Measurements from ENCODE around the gene MAML3. TPM values are rescaled to one million over a fixed set of nuclear protein-coding genes. Genes with fewer than 3 reads are reported as not detected.

The MAML3 gene
- total RNA-seq, 1 donor from 2014 or later: 8.1 TPM

DNA sequence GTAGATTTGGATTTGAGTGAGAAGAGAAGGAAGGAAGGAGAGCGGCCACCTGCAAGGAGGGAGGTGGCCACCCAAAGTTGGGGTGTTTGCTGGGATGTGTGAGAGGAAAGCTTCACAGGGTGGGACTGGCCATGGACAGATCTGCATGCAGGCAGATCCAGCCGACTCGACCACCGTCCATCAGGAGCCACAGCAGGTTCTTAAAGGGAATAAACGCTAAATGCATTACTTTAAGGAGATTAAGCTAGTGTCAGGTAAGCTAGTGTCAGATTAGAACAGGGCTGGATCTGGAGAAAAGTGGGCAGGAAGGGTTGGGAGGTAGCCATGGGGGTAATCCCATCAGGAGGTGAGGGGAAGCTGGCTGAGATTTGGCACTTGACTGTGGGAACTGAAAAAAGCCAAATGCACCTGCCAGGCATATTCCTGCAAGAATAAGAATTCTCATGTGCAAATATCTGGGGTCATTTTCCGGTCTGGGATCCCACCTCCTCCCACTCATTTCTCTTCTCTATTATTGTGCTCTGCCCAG is 408.8 kb downstream of the MAML3 start:
- DNase-seq (ENCODE audit: low read depth) (no peak), FAIRE-seq (no peak)
- Mint-ChIP-seq H3K36me3 (ENCODE audit: low read depth, unreplicated experiment) (no peaks in the 10 kb centered on the region), H3K9me3 (ENCODE audit: unreplicated experiment) (no peaks in the 10 kb centered on the region), H3K27me3 (ENCODE audit: low read depth, unreplicated experiment) (no peaks in the 10 kb centered on the region), H3K27ac (ENCODE audit: unreplicated experiment) (no peak overlapping the region), H3K4me1 (ENCODE audit: low read depth, unreplicated experiment) (peaks cover 13% of the 10 kb centered on the region), H3K4me3 (ENCODE audit: unreplicated experiment) (no peak overlapping the region)
- H3K79me2 ChIP-seq (ENCODE audit: insufficient read depth, low read length): no peaks in the 10 kb centered on the region
- H2AFZ ChIP-seq (ENCODE audit: low read depth, low read length): no peak overlapping the region
- no peak overlapping the region for H3K27ac ChIP-seq (ENCODE audit: low read depth, low read length)
- TF ChIP-seq CTCF (IDR thresholded peaks at IDR 0.05; ENCODE audit: insufficient read depth, low read depth, low read length) (no peak), EZH2 (IDR thresholded peaks at IDR 0.05; ENCODE audit: insufficient read depth, low read length) (no peak)
- H3K4me1 ChIP-seq (ENCODE audit: insufficient read depth, low read length): peaks cover 9% of the 10 kb centered on the region
- H3K4me2 ChIP-seq (ENCODE audit: low read length): no peak overlapping the region
- no peaks in the 10 kb centered on the region for H3K36me3 ChIP-seq (ENCODE audit: insufficient read depth, low read length)
- no peak overlapping the region for H3K9ac ChIP-seq (ENCODE audit: low read length)
- no peak overlapping the region for H3K4me3 ChIP-seq (ENCODE audit: insufficient read depth, low read depth, low read length)
- H3K9me3 ChIP-seq (ENCODE audit: insufficient read depth, low read depth, low read length): no peaks in the 10 kb centered on the region
- H4K20me1 ChIP-seq (ENCODE audit: insufficient read depth, low read length): no peaks in the 10 kb centered on the region
- H3K27me3 ChIP-seq (ENCODE audit: insufficient read depth, low read length): no peaks in the 10 kb centered on the region

GRCh38 chr4:139744232-139744631 is 409.8 kb downstream of the MAML3 start:
- no peak overlapping the region for H3K4me3 ChIP-seq (ENCODE audit: insufficient read depth, low read depth, low read length)
- no peak for DNase-seq (ENCODE audit: low read depth)
- H3K9ac ChIP-seq (ENCODE audit: low read length): no peak overlapping the region
- H3K27me3 Mint-ChIP-seq (ENCODE audit: low read depth, unreplicated experiment): no peaks in the 10 kb centered on the region
- no peak overlapping the region for H2AFZ ChIP-seq (ENCODE audit: low read depth, low read length)
- H3K27me3 ChIP-seq (ENCODE audit: insufficient read depth, low read length): no peaks in the 10 kb centered on the region
- no peaks in the 10 kb centered on the region for H3K79me2 ChIP-seq (ENCODE audit: insufficient read depth, low read length)
- no peaks in the 10 kb centered on the region for H3K9me3 Mint-ChIP-seq (ENCODE audit: unreplicated experiment)
- no peak overlapping the region for H3K27ac ChIP-seq (ENCODE audit: low read depth, low read length)
- no peak overlapping the region for H3K27ac Mint-ChIP-seq (ENCODE audit: unreplicated experiment)
- no peak for TF ChIP-seq EZH2 (IDR thresholded peaks at IDR 0.05; ENCODE audit: insufficient read depth, low read length)
- no peak for TF ChIP-seq CTCF (IDR thresholded peaks at IDR 0.05; ENCODE audit: insufficient read depth, low read depth, low read length)
- H3K4me2 ChIP-seq (ENCODE audit: low read length): no peak overlapping the region
- no peak for FAIRE-seq
- H3K36me3 ChIP-seq (ENCODE audit: insufficient read depth, low read length): no peaks in the 10 kb centered on the region
- peaks cover 12% of the 10 kb centered on the region for H3K4me1 ChIP-seq (ENCODE audit: insufficient read depth, low read length)
- H3K9me3 ChIP-seq (ENCODE audit: insufficient read depth, low read depth, low read length): no peaks in the 10 kb centered on the region
- no peaks in the 10 kb centered on the region for H3K36me3 Mint-ChIP-seq (ENCODE audit: low read depth, unreplicated experiment)
- H3K4me3 Mint-ChIP-seq (ENCODE audit: unreplicated experiment): no peak overlapping the region
- no peaks in the 10 kb centered on the region for H4K20me1 ChIP-seq (ENCODE audit: insufficient read depth, low read length)
- peaks cover 14% of the 10 kb centered on the region for H3K4me1 Mint-ChIP-seq (ENCODE audit: low read depth, unreplicated experiment)

- TF ChIP-seq EZH2 (IDR thresholded peaks at IDR 0.05; ENCODE audit: insufficient read depth, low read length) (no peak), CTCF (IDR thresholded peaks at IDR 0.05; ENCODE audit: insufficient read depth, low read depth, low read length) (no peak)
- no peak for FAIRE-seq
- Histone ChIP-seq H3K27me3 (ENCODE audit: insufficient read depth, low read length) (no peaks in the 10 kb centered on the region), H3K79me2 (ENCODE audit: insufficient read depth, low read length) (no peaks in the 10 kb centered on the region), H3K27ac (ENCODE audit: low read depth, low read length) (no peak overlapping the region), H3K36me3 (ENCODE audit: insufficient read depth, low read length) (no peaks in the 10 kb centered on the region), H3K4me2 (ENCODE audit: low read length) (no peak overlapping the region), H4K20me1 (ENCODE audit: insufficient read depth, low read length) (no peaks in the 10 kb centered on the region), H3K4me3 (ENCODE audit: insufficient read depth, low read depth, low read length) (no peak overlapping the region), H3K9me3 (ENCODE audit: insufficient read depth, low read depth, low read length) (no peaks in the 10 kb centered on the region), H3K9ac (ENCODE audit: low read length) (no peak overlapping the region), H2AFZ (ENCODE audit: low read depth, low read length) (no peak overlapping the region), H3K4me1 (ENCODE audit: insufficient read depth, low read length) (peaks cover 12% of the 10 kb centered on the region)
- Mint-ChIP-seq H3K27me3 (ENCODE audit: low read depth, unreplicated experiment) (no peaks in the 10 kb centered on the region), H3K4me1 (ENCODE audit: low read depth, unreplicated experiment) (peaks cover 14% of the 10 kb centered on the region), H3K27ac (ENCODE audit: unreplicated experiment) (no peak overlapping the region), H3K4me3 (ENCODE audit: unreplicated experiment) (no peak overlapping the region), H3K9me3 (ENCODE audit: unreplicated experiment) (no peaks in the 10 kb centered on the region), H3K36me3 (ENCODE audit: low read depth, unreplicated experiment) (no peaks in the 10 kb centered on the region)
- DNase-seq (ENCODE audit: low read depth): no peak
Observed at GRCh38 chr4:139743027-139743426, 411.0 kb downstream of the MAML3 start.

Measured in astrocyte (in vitro differentiated cells and primary cell).